Suprapubic skin (tissue), 4 donors: ENCODE measurements around the gene ATF6.

Experiments used
- CTCF ChIP-seq, 2 donors: fragments of 200-600 bp in 1 of 2; fragments of 450-650 bp in 1 of 2; sonication (generic) in 1 of 2; IDR thresholded peaks; one replicate each; pipeline ENCODE4 v1.5.1; 2016 to 2019; ENCODE audit warnings: antibody characterized with exemption in 2 of 2, mild to moderate bottlenecking in 1 of 2, moderate library complexity in 1 of 2
- EP300 ChIP-seq: sonication (generic); formaldehyde crosslinking; IDR thresholded peaks from one replicate; pipeline ENCODE4 v1.6.1; 2017; ENCODE audit warnings: antibody characterized with exemption
- POLR2AphosphoS5 ChIP-seq, 3 donors: sonication (generic); formaldehyde crosslinking; IDR thresholded peaks; one replicate each; pipeline ENCODE4 v1.6.1; 2017; ENCODE audit warnings: antibody characterized with exemption in 3 of 3

- TF ChIP-seq POLR2AphosphoS5 (IDR thresholded peaks at IDR 0.05): no peak
- TF ChIP-seq EP300: no peak
- no peak for TF ChIP-seq CTCF (IDR thresholded peaks at IDR 0.05)
Measured at GRCh38 chr1:161849518-161849917, 83.4 kb downstream of the ATF6 start.
